Kidney (tissue), 14 donors: Measurements from ENCODE around the gene FGFR1OP2. TPM values are rescaled to one million over a fixed set of nuclear protein-coding genes. Genes with fewer than 3 reads are reported as not detected.

Experiments used
- DNase-seq, 5 donors: peaks; one replicate each; pipeline ENCODE4 v3.0.0-alpha.2; 2013 to 2020
- FAIRE-seq: peaks from 2 replicates; lab custom pipeline; 2012; peaks lifted over from hg19 to GRCh38; lab: Jason Lieb, UNC
- H3K27ac ChIP-seq, 2 donors: one replicate each; pipeline ENCODE4 v1.7.0; 2013; ENCODE audit warnings: low read depth in 2 of 2, low read length in 2 of 2, inconsistent platforms in 1 of 2
- H3K27me3 ChIP-seq: one replicate; pipeline ENCODE4 v1.7.1; 2013; ENCODE audit warnings: low read length, inconsistent platforms; ENCODE audit not compliant: control insufficient read depth, insufficient read depth
- H3K36me3 ChIP-seq, 3 donors: one replicate each; pipeline versions ENCODE4 v1.7.0 to v1.7.1; 2013; ENCODE audit warnings: low read length in 3 of 3, control low read depth in 1 of 3, inconsistent platforms in 1 of 3; ENCODE audit not compliant: insufficient read depth in 3 of 3, control insufficient read depth in 2 of 3
- H3K4me1 ChIP-seq, 3 donors: one replicate each; pipeline versions ENCODE4 v1.7.0 to v1.7.1; 2013; ENCODE audit warnings: low read length in 3 of 3, inconsistent platforms in 1 of 3, low read depth in 1 of 3; ENCODE audit not compliant: control insufficient read depth in 2 of 3, insufficient read depth in 2 of 3
- H3K4me3 ChIP-seq, 3 donors: one replicate each; pipeline versions ENCODE4 v1.7.0 to v1.8.1; 2013; ENCODE audit warnings: low read length in 3 of 3, control low read depth in 1 of 3, inconsistent platforms in 1 of 3
- H3K9ac ChIP-seq, 3 donors: one replicate each; pipeline versions ENCODE4 v1.7.0 to v1.7.1; 2013; ENCODE audit warnings: low read length in 3 of 3, control low read depth in 1 of 3, inconsistent platforms in 1 of 3
- H3K9me3 ChIP-seq, 3 donors: one replicate each; pipeline versions ENCODE4 v1.7.0 to v1.7.1; 2013; ENCODE audit warnings: low read length in 3 of 3, control low read depth in 1 of 3, inconsistent platforms in 1 of 3; ENCODE audit not compliant: control insufficient read depth in 2 of 3, insufficient read depth in 1 of 3
- CTCF ChIP-seq: IDR thresholded peaks from 3 replicates; pipeline ENCODE4 v1.5.1; 2012; ENCODE audit warnings: mild to moderate bottlenecking, moderate library complexity, borderline replicate concordance; ENCODE audit not compliant: insufficient read depth; ENCODE audit errors: extremely low read depth
- intact Hi-C: fragments of 100-400 bp; cut with DNase I; formaldehyde crosslinking; loops from one replicate; pipeline ENCODE4 v1.11.1; 2022
- polyA plus RNA-seq: library from polyadenylated mRNA; stranded (reverse); fragments of 350-450 nt; fragmentation: Illumina TruSeq; extraction: RNeasy Lipid Tissue Mini Kit (QIAGEN cat#74804); gene quantifications from one replicate; pipeline ENCODE4 v1.2.3, GENCODE V29; 2014; ENCODE audit warnings: low read depth, low replicate concordance; ENCODE audit not compliant: insufficient read depth
- total RNA-seq: library from RNA; stranded (reverse); fragmentation: NEBNext Ultra II Directional; extraction: Animal tissue kit (Norgen Biotek cat#: 25700); gene quantifications from one replicate; pipeline ENCODE4 v1.2.1, GENCODE V29; 2021
- donor health status: control.
- donor health status: control.
- donor health status: control.
- donor health status: control.
- donor health status: control.
- donor health status: DM: yes; HTN: yes; CAD: no.
- donor health status: Normal renal cell carcinoma (clear cell type).

Gene FGFR1OP2
- total and polyA plus RNA-seq, 2 donors from 2014 or later: 28.6 to 47.1 TPM

- intact Hi-C loops: loop anchor here (10.0 kb wide), 1 partner anchor 46 kb away; no protein-coding TSS in a partner anchor
- Histone ChIP-seq H3K9me3 (no peaks in the 10 kb centered on the region), H3K4me1 (peaks cover 0 to 12% (median 2%) of the 10 kb centered on the region in 3 donors), H3K27me3 (no peaks in the 10 kb centered on the region), H3K36me3 (peaks cover 3 to 16% (median 15%) of the 10 kb centered on the region in 3 donors), H3K4me3 (no peak overlapping the region), H3K9ac (no peak overlapping the region), H3K27ac (no peak overlapping the region)
- FAIRE-seq (no peak), DNase-seq (no peak)
- no peak for TF ChIP-seq CTCF
These were observed 62.7 kb downstream of the FGFR1OP2 start for GRCh38 chr12:27000961-27001360.

GRCh38 chr12:27001663-27002062 is 63.4 kb downstream of the FGFR1OP2 start:
- Histone ChIP-seq H3K9ac (no peak overlapping the region), H3K27ac (no peak overlapping the region), H3K27me3 (no peaks in the 10 kb centered on the region), H3K36me3 (peaks cover 3 to 15% (median 14%) of the 10 kb centered on the region in 3 donors), H3K4me1 (peaks cover 0 to 12% (median 2%) of the 10 kb centered on the region in 3 donors), H3K4me3 (no peak overlapping the region), H3K9me3 (no peaks in the 10 kb centered on the region)
- intact Hi-C loops: loop anchor here (10.0 kb wide), 1 partner anchor 47 kb away; no protein-coding TSS in a partner anchor
- FAIRE-seq: no peak
- no peak for DNase-seq
- no peak for TF ChIP-seq CTCF

- no peak overlapping the region for H3K4me3 ChIP-seq
- H3K27ac ChIP-seq: peak overlapping the region in 1 of 2 donors; percentile 43
- FAIRE-seq: peak; percentile 50
- H3K9ac ChIP-seq: no peak overlapping the region
- no peaks in the 10 kb centered on the region for H3K9me3 ChIP-seq
- no peak for DNase-seq
- no peak for TF ChIP-seq CTCF
- intact Hi-C loops: loop anchor here (10.0 kb wide), 1 partner anchor 47 kb away; no protein-coding TSS in a partner anchor
- H3K27me3 ChIP-seq: no peaks in the 10 kb centered on the region
- H3K36me3 ChIP-seq: peaks cover 3 to 15% (median 10%) of the 10 kb centered on the region in 3 donors
- peaks cover 0 to 12% (median 2%) of the 10 kb centered on the region in 3 donors for H3K4me1 ChIP-seq
These were observed 63.9 kb downstream of the FGFR1OP2 start for GRCh38 chr12:27002141-27002540.
